Small intestine (tissue), 4 donors: ENCODE results near the gene LYSMD4. TPM values are rescaled to one million over a fixed set of nuclear protein-coding genes. Genes with fewer than 3 reads are reported as not detected.

Experiments used
- polyA plus RNA-seq, 4 donors: library from polyadenylated mRNA; stranded (reverse) in 3 of 4; unstranded in 1 of 4; fragments of 200-250 nt in 3 of 4; fragments of 120-200 nt in 1 of 4; gene quantifications; one replicate each; pipeline versions ENCODE4 v1.2.1 to v1.2.3, GENCODE V29; 2013
- donor health status: healthy with polysubstance abuse.
- donor health status: Bipolar disorder and iron deficiency.
- donor health status: healthy.

The LYSMD4 gene
- polyA plus RNA-seq, 4 donors: 5.4 to 18.2 (median 7.5) TPM

Other genes starting within 250 kb of the LYSMD4 start
- gene MEF2A, start 167.5 kb downstream of the LYSMD4 start, polyA plus RNA-seq: 10 to 100 TPM; 11.2 to 22.6 (median 12.7) TPM